ENCODE measurements around the gene SORCS2.

DNA sequence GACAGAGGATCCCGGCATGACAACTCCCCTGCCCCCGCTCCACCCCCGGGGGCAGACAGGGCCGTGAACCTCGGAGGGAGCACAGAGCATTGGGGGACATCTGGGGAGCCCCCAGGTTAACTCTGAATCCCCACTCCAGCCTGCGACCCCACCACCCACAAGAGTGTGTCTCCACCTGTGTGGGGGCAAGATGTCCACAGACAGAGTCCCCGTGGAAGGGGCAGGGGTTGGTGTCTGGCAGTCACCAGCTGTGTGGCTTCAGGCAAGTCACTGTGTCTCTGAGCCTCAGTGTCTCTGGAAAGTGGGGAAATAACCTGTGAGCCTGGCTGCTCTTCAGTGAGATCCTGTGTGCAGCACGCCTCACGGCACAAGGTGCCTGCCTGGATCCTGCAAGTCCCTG is 508.3 kb downstream of the SORCS2 start:
- TF ChIP-seq, protein P1, sequence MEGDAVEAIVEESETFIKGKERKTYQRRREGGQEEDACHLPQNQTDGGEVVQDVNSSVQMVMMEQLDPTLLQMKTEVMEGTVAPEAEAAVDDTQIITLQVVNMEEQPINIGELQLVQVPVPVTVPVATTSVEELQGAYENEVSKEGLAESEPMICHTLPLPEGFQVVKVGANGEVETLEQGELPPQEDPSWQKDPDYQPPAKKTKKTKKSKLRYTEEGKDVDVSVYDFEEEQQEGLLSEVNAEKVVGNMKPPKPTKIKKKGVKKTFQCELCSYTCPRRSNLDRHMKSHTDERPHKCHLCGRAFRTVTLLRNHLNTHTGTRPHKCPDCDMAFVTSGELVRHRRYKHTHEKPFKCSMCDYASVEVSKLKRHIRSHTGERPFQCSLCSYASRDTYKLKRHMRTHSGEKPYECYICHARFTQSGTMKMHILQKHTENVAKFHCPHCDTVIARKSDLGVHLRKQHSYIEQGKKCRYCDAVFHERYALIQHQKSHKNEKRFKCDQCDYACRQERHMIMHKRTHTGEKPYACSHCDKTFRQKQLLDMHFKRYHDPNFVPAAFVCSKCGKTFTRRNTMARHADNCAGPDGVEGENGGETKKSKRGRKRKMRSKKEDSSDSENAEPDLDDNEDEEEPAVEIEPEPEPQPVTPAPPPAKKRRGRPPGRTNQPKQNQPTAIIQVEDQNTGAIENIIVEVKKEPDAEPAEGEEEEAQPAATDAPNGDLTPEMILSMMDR (IDR thresholded peaks at IDR 0.05; ENCODE audit: low read depth, low read length, poor library complexity, severe bottlenecking): no peak
- TF ChIP-seq EZH2phosphoT487 (IDR thresholded peaks at IDR 0.05; ENCODE audit: borderline replicate concordance, low read length): no peak

Measured in DOHH2 (cell line).